H1 (cell line): ENCODE results near the gene PRDX3. TPM values are rescaled to one million over a fixed set of nuclear protein-coding genes. Genes with fewer than 3 reads are reported as not detected.

Source experiments
- ATF3 ChIP-seq: IDR thresholded peaks from 2 replicates; pipeline ENCODE4 v1.6.1; 2011; ENCODE audit warnings: low read depth, mild to moderate bottlenecking, low read length; ENCODE audit not compliant: insufficient read depth
- CBX5 ChIP-seq: fragments of 300-800, 300-1000 bp; sonication (generic); IDR thresholded peaks from 2 replicates; pipeline ENCODE4 v1.7.1; 2016; ENCODE audit warnings: antibody characterized with exemption, low read length, low read depth
- CREB1 ChIP-seq: IDR thresholded peaks from 2 replicates; pipeline ENCODE4 v1.6.1; 2012; ENCODE audit warnings: inconsistent platforms
- GABPA ChIP-seq: IDR thresholded peaks from 2 replicates; pipeline ENCODE4 v1.6.1; 2011; ENCODE audit warnings: mild to moderate bottlenecking, low read length, moderate library complexity, borderline replicate concordance; ENCODE audit not compliant: insufficient read depth
- SUZ12 ChIP-seq: fragments of 200-600 bp; sonication (generic); IDR thresholded peaks from 2 replicates; pipeline ENCODE4 v1.6.1; 2012; ENCODE audit warnings: mild to moderate bottlenecking, inconsistent platforms, low read length, moderate library complexity, mixed read lengths
- polyA plus RNA-seq, 7 experiments: library from polyadenylated mRNA; depleted of rRNA in 3 of 7; stranded (reverse) in 5 of 7; unstranded in 2 of 7; fragments of >200 nt in 5 of 7; fragments of 200-250 nt in 2 of 7; gene quantifications; 1 replicate in 5 of 7; 2 replicates in 1 of 7; 4 replicates in 1 of 7; pipeline versions ENCODE4 v1.2.1 to v1.2.3, GENCODE V29; 2011 to 2013; ENCODE audit warnings: missing spikeins in 2 of 7, mixed read lengths in 2 of 7
- total RNA-seq: library from RNA; stranded (reverse); fragmentation: NEBNext Ultra II Directional; extraction: Animal tissue kit (Norgen Biotek cat#: 25700); gene quantifications from 2 replicates; pipeline ENCODE4 v1.2.1, GENCODE V29; 2021
- TF ChIP-seq, protein P1 (sequence below): fragments of 300-600 bp; sonication (generic); IDR thresholded peaks from 2 replicates; pipeline ENCODE4 v1.7.1; 2012; ENCODE audit warnings: low read length, moderate library complexity, mild to moderate bottlenecking, inconsistent platforms; ENCODE audit not compliant: insufficient replicate concordance
- TF ChIP-seq, protein P2 (sequence below): IDR thresholded peaks from 2 replicates; pipeline ENCODE4 v1.6.1; 2012; ENCODE audit warnings: inconsistent platforms

PRDX3 gene
- total and polyA plus RNA-seq, 2 of the 8 experiments (the other 6 are each of a cell fraction or from before 2014, with no cell fraction given), result 201 to 208 TPM

DNA sequence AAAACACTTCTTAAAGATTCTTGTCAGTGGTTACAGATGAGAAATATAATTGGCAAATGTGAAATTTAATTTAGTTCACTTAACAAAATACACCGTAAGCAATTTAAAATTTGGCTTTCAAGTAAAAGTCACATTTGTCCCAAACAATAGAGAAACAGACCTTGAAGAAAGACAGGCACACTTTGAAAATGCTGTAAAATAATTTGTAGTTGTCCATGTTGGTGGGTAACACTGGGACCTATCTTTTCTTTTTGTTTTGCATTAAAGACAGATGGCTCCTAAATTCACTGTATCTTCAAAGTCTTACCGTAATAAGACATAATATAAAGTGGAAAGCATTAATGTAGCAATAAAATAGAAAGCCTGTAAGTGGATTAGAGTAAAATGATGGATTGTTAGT lies 32.0 kb upstream of the PRDX3 start (continued):
- TF ChIP-seq, protein P1, sequence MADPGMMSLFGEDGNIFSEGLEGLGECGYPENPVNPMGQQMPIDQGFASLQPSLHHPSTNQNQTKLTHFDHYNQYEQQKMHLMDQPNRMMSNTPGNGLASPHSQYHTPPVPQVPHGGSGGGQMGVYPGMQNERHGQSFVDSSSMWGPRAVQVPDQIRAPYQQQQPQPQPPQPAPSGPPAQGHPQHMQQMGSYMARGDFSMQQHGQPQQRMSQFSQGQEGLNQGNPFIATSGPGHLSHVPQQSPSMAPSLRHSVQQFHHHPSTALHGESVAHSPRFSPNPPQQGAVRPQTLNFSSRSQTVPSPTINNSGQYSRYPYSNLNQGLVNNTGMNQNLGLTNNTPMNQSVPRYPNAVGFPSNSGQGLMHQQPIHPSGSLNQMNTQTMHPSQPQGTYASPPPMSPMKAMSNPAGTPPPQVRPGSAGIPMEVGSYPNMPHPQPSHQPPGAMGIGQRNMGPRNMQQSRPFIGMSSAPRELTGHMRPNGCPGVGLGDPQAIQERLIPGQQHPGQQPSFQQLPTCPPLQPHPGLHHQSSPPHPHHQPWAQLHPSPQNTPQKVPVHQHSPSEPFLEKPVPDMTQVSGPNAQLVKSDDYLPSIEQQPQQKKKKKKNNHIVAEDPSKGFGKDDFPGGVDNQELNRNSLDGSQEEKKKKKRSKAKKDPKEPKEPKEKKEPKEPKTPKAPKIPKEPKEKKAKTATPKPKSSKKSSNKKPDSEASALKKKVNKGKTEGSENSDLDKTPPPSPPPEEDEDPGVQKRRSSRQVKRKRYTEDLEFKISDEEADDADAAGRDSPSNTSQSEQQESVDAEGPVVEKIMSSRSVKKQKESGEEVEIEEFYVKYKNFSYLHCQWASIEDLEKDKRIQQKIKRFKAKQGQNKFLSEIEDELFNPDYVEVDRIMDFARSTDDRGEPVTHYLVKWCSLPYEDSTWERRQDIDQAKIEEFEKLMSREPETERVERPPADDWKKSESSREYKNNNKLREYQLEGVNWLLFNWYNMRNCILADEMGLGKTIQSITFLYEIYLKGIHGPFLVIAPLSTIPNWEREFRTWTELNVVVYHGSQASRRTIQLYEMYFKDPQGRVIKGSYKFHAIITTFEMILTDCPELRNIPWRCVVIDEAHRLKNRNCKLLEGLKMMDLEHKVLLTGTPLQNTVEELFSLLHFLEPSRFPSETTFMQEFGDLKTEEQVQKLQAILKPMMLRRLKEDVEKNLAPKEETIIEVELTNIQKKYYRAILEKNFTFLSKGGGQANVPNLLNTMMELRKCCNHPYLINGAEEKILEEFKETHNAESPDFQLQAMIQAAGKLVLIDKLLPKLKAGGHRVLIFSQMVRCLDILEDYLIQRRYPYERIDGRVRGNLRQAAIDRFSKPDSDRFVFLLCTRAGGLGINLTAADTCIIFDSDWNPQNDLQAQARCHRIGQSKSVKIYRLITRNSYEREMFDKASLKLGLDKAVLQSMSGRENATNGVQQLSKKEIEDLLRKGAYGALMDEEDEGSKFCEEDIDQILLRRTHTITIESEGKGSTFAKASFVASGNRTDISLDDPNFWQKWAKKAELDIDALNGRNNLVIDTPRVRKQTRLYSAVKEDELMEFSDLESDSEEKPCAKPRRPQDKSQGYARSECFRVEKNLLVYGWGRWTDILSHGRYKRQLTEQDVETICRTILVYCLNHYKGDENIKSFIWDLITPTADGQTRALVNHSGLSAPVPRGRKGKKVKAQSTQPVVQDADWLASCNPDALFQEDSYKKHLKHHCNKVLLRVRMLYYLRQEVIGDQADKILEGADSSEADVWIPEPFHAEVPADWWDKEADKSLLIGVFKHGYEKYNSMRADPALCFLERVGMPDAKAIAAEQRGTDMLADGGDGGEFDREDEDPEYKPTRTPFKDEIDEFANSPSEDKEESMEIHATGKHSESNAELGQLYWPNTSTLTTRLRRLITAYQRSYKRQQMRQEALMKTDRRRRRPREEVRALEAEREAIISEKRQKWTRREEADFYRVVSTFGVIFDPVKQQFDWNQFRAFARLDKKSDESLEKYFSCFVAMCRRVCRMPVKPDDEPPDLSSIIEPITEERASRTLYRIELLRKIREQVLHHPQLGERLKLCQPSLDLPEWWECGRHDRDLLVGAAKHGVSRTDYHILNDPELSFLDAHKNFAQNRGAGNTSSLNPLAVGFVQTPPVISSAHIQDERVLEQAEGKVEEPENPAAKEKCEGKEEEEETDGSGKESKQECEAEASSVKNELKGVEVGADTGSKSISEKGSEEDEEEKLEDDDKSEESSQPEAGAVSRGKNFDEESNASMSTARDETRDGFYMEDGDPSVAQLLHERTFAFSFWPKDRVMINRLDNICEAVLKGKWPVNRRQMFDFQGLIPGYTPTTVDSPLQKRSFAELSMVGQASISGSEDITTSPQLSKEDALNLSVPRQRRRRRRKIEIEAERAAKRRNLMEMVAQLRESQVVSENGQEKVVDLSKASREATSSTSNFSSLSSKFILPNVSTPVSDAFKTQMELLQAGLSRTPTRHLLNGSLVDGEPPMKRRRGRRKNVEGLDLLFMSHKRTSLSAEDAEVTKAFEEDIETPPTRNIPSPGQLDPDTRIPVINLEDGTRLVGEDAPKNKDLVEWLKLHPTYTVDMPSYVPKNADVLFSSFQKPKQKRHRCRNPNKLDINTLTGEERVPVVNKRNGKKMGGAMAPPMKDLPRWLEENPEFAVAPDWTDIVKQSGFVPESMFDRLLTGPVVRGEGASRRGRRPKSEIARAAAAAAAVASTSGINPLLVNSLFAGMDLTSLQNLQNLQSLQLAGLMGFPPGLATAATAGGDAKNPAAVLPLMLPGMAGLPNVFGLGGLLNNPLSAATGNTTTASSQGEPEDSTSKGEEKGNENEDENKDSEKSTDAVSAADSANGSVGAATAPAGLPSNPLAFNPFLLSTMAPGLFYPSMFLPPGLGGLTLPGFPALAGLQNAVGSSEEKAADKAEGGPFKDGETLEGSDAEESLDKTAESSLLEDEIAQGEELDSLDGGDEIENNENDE, result no peak
- TF ChIP-seq, protein P2, sequence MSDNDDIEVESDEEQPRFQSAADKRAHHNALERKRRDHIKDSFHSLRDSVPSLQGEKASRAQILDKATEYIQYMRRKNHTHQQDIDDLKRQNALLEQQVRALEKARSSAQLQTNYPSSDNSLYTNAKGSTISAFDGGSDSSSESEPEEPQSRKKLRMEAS, result no peak
- TF ChIP-seq SUZ12 (no peak), CREB1 (no peak), GABPA (no peak), ATF3 (no peak), CBX5 (no peak)
- TF ChIP-seq, all 59 proteins: peak for 0
